Measurements from ENCODE around the gene ZFP36. TPM values are rescaled to one million over a fixed set of nuclear protein-coding genes. Genes with fewer than 3 reads are reported as not detected.

ZFP36 gene
- total RNA-seq, 1 experiment from 2014 or later = 17.3 TPM

DNA sequence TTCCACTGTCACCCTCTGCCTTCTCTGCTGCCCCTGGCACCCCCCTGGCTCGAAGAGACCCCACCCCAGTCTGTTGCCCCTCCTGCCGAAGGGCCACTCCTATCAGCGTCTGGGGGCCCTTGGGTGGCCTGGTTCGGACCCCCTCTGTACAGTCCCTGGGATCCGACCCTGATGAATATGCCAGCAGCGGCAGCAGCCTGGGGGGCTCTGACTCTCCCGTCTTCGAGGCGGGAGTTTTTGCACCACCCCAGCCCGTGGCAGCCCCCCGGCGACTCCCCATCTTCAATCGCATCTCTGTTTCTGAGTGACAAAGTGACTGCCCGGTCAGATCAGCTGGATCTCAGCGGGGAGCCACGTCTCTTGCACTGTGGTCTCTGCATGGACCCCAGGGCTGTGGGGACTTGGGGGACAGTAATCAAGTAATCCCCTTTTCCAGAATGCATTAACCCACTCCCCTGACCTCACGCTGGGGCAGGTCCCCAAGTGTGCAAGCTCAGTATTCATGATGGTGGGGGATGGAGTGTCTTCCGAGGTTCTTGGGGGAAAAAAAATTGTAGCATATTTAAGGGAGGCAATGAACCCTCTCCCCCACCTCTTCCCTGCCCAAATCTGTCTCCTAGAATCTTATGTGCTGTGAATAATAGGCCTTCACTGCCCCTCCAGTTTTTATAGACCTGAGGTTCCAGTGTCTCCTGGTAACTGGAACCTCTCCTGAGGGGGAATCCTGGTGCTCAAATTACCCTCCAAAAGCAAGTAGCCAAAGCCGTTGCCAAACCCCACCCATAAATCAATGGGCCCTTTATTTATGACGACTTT lies 2.0 kb downstream of the ZFP36 start (continued):
- no peak for TF ChIP-seq ZNF512 (CRISPR knock-in tag; IDR thresholded peaks at IDR 0.05; ENCODE audit: borderline replicate concordance)
- TF ChIP-seq FOXK1 (CRISPR knock-in tag; IDR thresholded peaks at IDR 0.05) = no peak
- TF ChIP-seq ZNF281 (CRISPR knock-in tag; IDR thresholded peaks at IDR 0.05) = no peak
- no peak for TF ChIP-seq SP1 (CRISPR knock-in tag; conservative IDR thresholded peaks at IDR 0.05)
- TF ChIP-seq ZNF138 (CRISPR knock-in tag; conservative IDR thresholded peaks at IDR 0.05) = no peak
- TF ChIP-seq PRRX2 (CRISPR knock-in tag; IDR thresholded peaks at IDR 0.05) = no peak

DNA sequence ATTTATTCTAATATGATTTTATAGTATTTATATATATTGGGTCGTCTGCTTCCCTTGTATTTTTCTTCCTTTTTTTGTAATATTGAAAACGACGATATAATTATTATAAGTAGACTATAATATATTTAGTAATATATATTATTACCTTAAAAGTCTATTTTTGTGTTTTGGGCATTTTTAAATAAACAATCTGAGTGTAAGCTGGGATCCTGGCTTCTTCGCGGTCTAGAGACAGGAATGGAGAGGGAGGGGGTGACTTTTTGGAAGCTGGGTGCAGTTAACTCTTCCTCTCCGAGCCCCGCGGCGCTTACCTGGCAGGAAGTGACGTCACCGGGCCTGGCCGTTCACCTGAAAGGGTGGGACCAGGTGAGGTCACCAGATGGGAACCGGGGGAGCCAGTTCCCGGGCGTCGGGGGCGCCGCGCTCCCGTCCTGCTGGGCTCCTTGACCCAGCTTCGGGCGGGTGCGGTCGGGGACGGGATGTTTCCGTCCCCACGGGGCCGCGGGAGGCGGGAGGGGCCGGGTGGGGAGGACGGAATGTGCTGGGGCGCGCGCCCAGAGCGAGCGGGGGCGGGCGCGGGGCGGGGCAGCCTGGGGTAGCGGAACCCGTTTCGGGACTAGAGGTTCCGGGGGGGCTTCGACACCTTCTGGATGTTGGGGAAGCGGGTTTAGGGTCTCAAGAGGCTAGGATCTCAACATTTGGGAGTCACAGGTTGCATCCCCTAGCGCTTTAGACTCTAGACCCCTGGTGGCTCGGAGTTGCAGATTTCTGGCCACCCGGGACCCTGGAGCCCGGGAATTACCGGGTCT lies 2.8 kb downstream of the ZFP36 start:
- ATAC-seq = no peak
- ChIA-PET POLR2A (interaction anchor here (0.6 to 2.2 kb wide), 4 partner anchors 18 to 284 kb away, joined by 3 to 9 read pairs (median 6); partner anchors contain the start of genes MED29, PAF1, PAK4 and RPS16), CTCF (interaction anchor here (1.0 to 4.3 kb wide), 2 partner anchors 12 to 18 kb away, joined by 3 to 38 read pairs; partner anchors contain the start of genes MED29 and PAF1)
- Mint-ChIP-seq H3K9me3 (no peaks in the 10 kb centered on the region), H3K36me3 (peaks cover 8% of the 10 kb centered on the region; the same call in 1 of the 2 replicates), H3K27me3 (ENCODE audit: low read depth) (no peaks in the 10 kb centered on the region), H3K4me3 (peak overlapping the region; percentile 99), H3K4me1 (peaks cover 52% of the 10 kb centered on the region), H3K27ac (peak overlapping the region; percentile 87)
- DNase-seq (ENCODE audit: low spot score) = peak; percentile 96
- TF ChIP-seq NR3C1 (CRISPR knock-in tag; conservative IDR thresholded peaks at IDR 0.05; ENCODE audit: low read depth) (no peak), IRF2 (CRISPR knock-in tag; IDR thresholded peaks at IDR 0.05; ENCODE audit: borderline replicate concordance, low read depth) (no peak), RORB (CRISPR knock-in tag; IDR thresholded peaks at IDR 0.05) (no peak), CREM (CRISPR knock-in tag; IDR thresholded peaks at IDR 0.05) (peak; percentile 92), GABPB1 (CRISPR knock-in tag; IDR thresholded peaks at IDR 0.05) (0 out of 2 replicates have a peak, but pooled peaks have one; percentile 48), FOXP1 (CRISPR knock-in tag; IDR thresholded peaks at IDR 0.05; ENCODE audit: borderline replicate concordance) (peak; percentile 16; the same call in 1 of the 2 replicates), ATF1 (CRISPR knock-in tag; IDR thresholded peaks at IDR 0.05) (no peak), SP1 (CRISPR knock-in tag; conservative IDR thresholded peaks at IDR 0.05) (peak; percentile 70), JUN (CRISPR knock-in tag; IDR thresholded peaks at IDR 0.05) (0 out of 2 replicates have a peak, but pooled peaks have one; percentile 59), FOXK1 (CRISPR knock-in tag; IDR thresholded peaks at IDR 0.05) (0 out of 2 replicates have a peak, but pooled peaks have one; percentile 38), FOXJ3 (CRISPR knock-in tag; IDR thresholded peaks at IDR 0.05; ENCODE audit: borderline replicate concordance) (no peak)
- TF ChIP-seq, protein P1, sequence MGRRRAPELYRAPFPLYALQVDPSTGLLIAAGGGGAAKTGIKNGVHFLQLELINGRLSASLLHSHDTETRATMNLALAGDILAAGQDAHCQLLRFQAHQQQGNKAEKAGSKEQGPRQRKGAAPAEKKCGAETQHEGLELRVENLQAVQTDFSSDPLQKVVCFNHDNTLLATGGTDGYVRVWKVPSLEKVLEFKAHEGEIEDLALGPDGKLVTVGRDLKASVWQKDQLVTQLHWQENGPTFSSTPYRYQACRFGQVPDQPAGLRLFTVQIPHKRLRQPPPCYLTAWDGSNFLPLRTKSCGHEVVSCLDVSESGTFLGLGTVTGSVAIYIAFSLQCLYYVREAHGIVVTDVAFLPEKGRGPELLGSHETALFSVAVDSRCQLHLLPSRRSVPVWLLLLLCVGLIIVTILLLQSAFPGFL (CRISPR knock-in tag; IDR thresholded peaks at IDR 0.05; ENCODE audit: borderline replicate concordance) = no peak
- TF ChIP-seq, protein P2, sequence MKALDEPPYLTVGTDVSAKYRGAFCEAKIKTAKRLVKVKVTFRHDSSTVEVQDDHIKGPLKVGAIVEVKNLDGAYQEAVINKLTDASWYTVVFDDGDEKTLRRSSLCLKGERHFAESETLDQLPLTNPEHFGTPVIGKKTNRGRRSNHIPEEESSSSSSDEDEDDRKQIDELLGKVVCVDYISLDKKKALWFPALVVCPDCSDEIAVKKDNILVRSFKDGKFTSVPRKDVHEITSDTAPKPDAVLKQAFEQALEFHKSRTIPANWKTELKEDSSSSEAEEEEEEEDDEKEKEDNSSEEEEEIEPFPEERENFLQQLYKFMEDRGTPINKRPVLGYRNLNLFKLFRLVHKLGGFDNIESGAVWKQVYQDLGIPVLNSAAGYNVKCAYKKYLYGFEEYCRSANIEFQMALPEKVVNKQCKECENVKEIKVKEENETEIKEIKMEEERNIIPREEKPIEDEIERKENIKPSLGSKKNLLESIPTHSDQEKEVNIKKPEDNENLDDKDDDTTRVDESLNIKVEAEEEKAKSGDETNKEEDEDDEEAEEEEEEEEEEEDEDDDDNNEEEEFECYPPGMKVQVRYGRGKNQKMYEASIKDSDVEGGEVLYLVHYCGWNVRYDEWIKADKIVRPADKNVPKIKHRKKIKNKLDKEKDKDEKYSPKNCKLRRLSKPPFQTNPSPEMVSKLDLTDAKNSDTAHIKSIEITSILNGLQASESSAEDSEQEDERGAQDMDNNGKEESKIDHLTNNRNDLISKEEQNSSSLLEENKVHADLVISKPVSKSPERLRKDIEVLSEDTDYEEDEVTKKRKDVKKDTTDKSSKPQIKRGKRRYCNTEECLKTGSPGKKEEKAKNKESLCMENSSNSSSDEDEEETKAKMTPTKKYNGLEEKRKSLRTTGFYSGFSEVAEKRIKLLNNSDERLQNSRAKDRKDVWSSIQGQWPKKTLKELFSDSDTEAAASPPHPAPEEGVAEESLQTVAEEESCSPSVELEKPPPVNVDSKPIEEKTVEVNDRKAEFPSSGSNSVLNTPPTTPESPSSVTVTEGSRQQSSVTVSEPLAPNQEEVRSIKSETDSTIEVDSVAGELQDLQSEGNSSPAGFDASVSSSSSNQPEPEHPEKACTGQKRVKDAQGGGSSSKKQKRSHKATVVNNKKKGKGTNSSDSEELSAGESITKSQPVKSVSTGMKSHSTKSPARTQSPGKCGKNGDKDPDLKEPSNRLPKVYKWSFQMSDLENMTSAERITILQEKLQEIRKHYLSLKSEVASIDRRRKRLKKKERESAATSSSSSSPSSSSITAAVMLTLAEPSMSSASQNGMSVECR (CRISPR knock-in tag; IDR thresholded peaks at IDR 0.05; ENCODE audit: borderline replicate concordance) = 0 out of 2 replicates have a peak, but pooled peaks have one; percentile 24
- TF ChIP-seq, protein P3, sequence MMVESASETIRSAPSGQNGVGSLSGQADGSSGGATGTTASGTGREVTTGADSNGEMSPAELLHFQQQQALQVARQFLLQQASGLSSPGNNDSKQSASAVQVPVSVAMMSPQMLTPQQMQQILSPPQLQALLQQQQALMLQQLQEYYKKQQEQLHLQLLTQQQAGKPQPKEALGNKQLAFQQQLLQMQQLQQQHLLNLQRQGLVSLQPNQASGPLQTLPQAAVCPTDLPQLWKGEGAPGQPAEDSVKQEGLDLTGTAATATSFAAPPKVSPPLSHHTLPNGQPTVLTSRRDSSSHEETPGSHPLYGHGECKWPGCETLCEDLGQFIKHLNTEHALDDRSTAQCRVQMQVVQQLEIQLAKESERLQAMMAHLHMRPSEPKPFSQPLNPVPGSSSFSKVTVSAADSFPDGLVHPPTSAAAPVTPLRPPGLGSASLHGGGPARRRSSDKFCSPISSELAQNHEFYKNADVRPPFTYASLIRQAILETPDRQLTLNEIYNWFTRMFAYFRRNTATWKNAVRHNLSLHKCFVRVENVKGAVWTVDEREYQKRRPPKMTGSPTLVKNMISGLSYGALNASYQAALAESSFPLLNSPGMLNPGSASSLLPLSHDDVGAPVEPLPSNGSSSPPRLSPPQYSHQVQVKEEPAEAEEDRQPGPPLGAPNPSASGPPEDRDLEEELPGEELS (CRISPR knock-in tag; IDR thresholded peaks at IDR 0.05) = no peak
- TF ChIP-seq, protein P4, sequence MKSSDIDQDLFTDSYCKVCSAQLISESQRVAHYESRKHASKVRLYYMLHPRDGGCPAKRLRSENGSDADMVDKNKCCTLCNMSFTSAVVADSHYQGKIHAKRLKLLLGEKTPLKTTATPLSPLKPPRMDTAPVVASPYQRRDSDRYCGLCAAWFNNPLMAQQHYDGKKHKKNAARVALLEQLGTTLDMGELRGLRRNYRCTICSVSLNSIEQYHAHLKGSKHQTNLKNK (CRISPR knock-in tag; IDR thresholded peaks at IDR 0.05) = no peak
